SK-N-SH treated with all-trans-retinoic acid at 6 μM for 48 hours (cell line): ENCODE measurements around the gene CAV1.

ENCODE experiments used
- ATAC-seq: fragments of 200-7000 bp; cut with Tn5 transposase; 3 replicates; pipeline ENCODE4 v1.9.1; 2020; ENCODE audit warnings: mild to moderate bottlenecking, moderate library complexity
- ARNTL ChIP-seq: fragments of 450-650 bp; formaldehyde crosslinking; IDR thresholded peaks from 2 replicates; pipeline ENCODE4 v1.5.0; 2020; ENCODE audit warnings: low read depth, mild to moderate bottlenecking, moderate library complexity, borderline replicate concordance
- BACH2 ChIP-seq: fragments of 250-450 bp; sonication (Bioruptor Pico); IDR thresholded peaks from 2 replicates; pipeline ENCODE4 v1.9.0; 2021; ENCODE audit warnings: mild to moderate bottlenecking, borderline replicate concordance
- CREB5 ChIP-seq: fragments of 250-450 bp; sonication (Bioruptor Pico); IDR thresholded peaks from 2 replicates; pipeline ENCODE4 v1.5.1; 2020; ENCODE audit warnings: low read depth, mild to moderate bottlenecking, moderate library complexity
- CSDC2 ChIP-seq: fragments of 250-450 bp; sonication (Bioruptor Pico); IDR thresholded peaks from 2 replicates; pipeline ENCODE4 v1.5.0; 2020; ENCODE audit warnings: mild to moderate bottlenecking, moderate library complexity
- CSRNP3 ChIP-seq: fragments of 250-450 bp; sonication (Bioruptor Pico); IDR thresholded peaks from 2 replicates; pipeline ENCODE4 v1.5.1; 2021; ENCODE audit warnings: mild to moderate bottlenecking, moderate library complexity
- ESRRG ChIP-seq: fragments of 250-450 bp; sonication (Bioruptor Pico); IDR thresholded peaks from 2 replicates; pipeline ENCODE4 v1.6.1; 2021; ENCODE audit warnings: mild to moderate bottlenecking
- GLIS3 ChIP-seq: fragments of 250-450 bp; sonication (Bioruptor Pico); IDR thresholded peaks from 2 replicates; pipeline ENCODE4 v1.5.0; 2020; ENCODE audit warnings: mild to moderate bottlenecking, moderate library complexity
- ISL1 ChIP-seq: fragments of 250-450 bp; sonication (Bioruptor Pico); IDR thresholded peaks from 2 replicates; pipeline ENCODE4 v2.1.2; 2022; ENCODE audit warnings: mild to moderate bottlenecking, moderate library complexity
- PATZ1 ChIP-seq: fragments of 250-450 bp; sonication (Bioruptor Pico); IDR thresholded peaks from 2 replicates; pipeline ENCODE4 v1.8.0; 2020; ENCODE audit warnings: mild to moderate bottlenecking, moderate library complexity, borderline replicate concordance
- POU6F1 ChIP-seq: fragments of 250-450 bp; sonication (Bioruptor Pico); IDR thresholded peaks from 2 replicates; pipeline ENCODE4 v1.8.0; 2021; ENCODE audit warnings: low read depth, mild to moderate bottlenecking, moderate library complexity, borderline replicate concordance
- RARB ChIP-seq: fragments of 250-450 bp; sonication (Bioruptor Pico); IDR thresholded peaks from 2 replicates; pipeline ENCODE4 v1.8.0; 2021; ENCODE audit warnings: mild to moderate bottlenecking, moderate library complexity
- TCF4 ChIP-seq: fragments of 250-450 bp; sonication (Bioruptor Pico); IDR thresholded peaks from 2 replicates; pipeline ENCODE4 v1.8.0; 2021; ENCODE audit warnings: mild to moderate bottlenecking, moderate library complexity, borderline replicate concordance
- TOX ChIP-seq: fragments of 250-450 bp; sonication (Bioruptor Pico); IDR thresholded peaks from 2 replicates; pipeline ENCODE4 v1.8.0; 2021; ENCODE audit warnings: mild to moderate bottlenecking, moderate library complexity, borderline replicate concordance
- TSHZ2 ChIP-seq: fragments of 250-450 bp; sonication (Bioruptor Pico); IDR thresholded peaks from 2 replicates; pipeline ENCODE4 v1.5.0; 2020; ENCODE audit warnings: mild to moderate bottlenecking, moderate library complexity
- ZC3H10 ChIP-seq: fragments of 250-450 bp; sonication (Bioruptor Pico); IDR thresholded peaks from 2 replicates; pipeline ENCODE4 v1.5.1; 2021; ENCODE audit warnings: mild to moderate bottlenecking, moderate library complexity
- ZFP3 ChIP-seq: fragments of 250-450 bp; sonication (Bioruptor Pico); IDR thresholded peaks from 2 replicates; pipeline ENCODE4 v1.5.0; 2020; ENCODE audit warnings: mild to moderate bottlenecking, moderate library complexity
- ZFP30 ChIP-seq: fragments of 450-650 bp; formaldehyde crosslinking; IDR thresholded peaks from 2 replicates; pipeline ENCODE4 v1.5.0; 2022; ENCODE audit warnings: mild to moderate bottlenecking, moderate library complexity
- ZNF565 ChIP-seq: fragments of 450-650 bp; formaldehyde crosslinking; conservative IDR thresholded peaks from 2 replicates; pipeline ENCODE4 v1.5.0; 2020; ENCODE audit warnings: low read depth, mild to moderate bottlenecking, moderate library complexity
- ZNF70 ChIP-seq: fragments of 450-650 bp; formaldehyde crosslinking; IDR thresholded peaks from 2 replicates; pipeline ENCODE4 v1.5.0; 2020; ENCODE audit warnings: mild to moderate bottlenecking, moderate library complexity

Gene CAV1

GRCh38 chr7:116571552-116571951 is 46.7 kb downstream of the CAV1 start (continued):
- TF ChIP-seq PATZ1 (CRISPR knock-in tag): no peak

GRCh38 chr7:116572036-116572435 is 47.2 kb downstream of the CAV1 start:
- ATAC-seq: no peak
- TF ChIP-seq CSRNP3 (CRISPR knock-in tag) (no peak), POU6F1 (CRISPR knock-in tag) (no peak), ZFP30 (no peak), ZFP3 (CRISPR knock-in tag) (no peak), CREB5 (CRISPR knock-in tag) (no peak), ZNF70 (CRISPR knock-in tag) (no peak), TSHZ2 (CRISPR knock-in tag) (no peak), ESRRG (no peak), RARB (CRISPR knock-in tag) (no peak)
- TF ChIP-seq, all 23 proteins: peak for 0

GRCh38 chr7:116573541-116573940 is 48.7 kb downstream of the CAV1 start:
- TF ChIP-seq ZNF565 (CRISPR knock-in tag): no peak
- TF ChIP-seq CSDC2 (CRISPR knock-in tag): no peak
- no peak for TF ChIP-seq TCF4 (CRISPR knock-in tag)
- TF ChIP-seq ZNF70 (CRISPR knock-in tag): no peak
- no peak for TF ChIP-seq GLIS3 (CRISPR knock-in tag)
- TF ChIP-seq BACH2 (CRISPR knock-in tag): no peak
- TF ChIP-seq ISL1: no peak
- TF ChIP-seq TOX (CRISPR knock-in tag): no peak
- ATAC-seq: no peak

GRCh38 chr7:116574025-116574822 is 49.4 kb downstream of the CAV1 start:
- ATAC-seq: 0 out of 3 replicates have a peak, but pooled peaks have one; percentile 3
- TF ChIP-seq TOX (CRISPR knock-in tag): no peak
- no peak for TF ChIP-seq ARNTL
- no peak for TF ChIP-seq ZC3H10
- no peak for TF ChIP-seq ZNF70 (CRISPR knock-in tag)
- no peak for TF ChIP-seq CREB5 (CRISPR knock-in tag)
- no peak for TF ChIP-seq POU6F1 (CRISPR knock-in tag)
- TF ChIP-seq ZFP3 (CRISPR knock-in tag): no peak
- TF ChIP-seq ZFP30: no peak
- no peak for TF ChIP-seq ISL1
- TF ChIP-seq ESRRG: no peak
- TF ChIP-seq CSDC2 (CRISPR knock-in tag): no peak
- no peak for TF ChIP-seq GLIS3 (CRISPR knock-in tag)
- no peak for TF ChIP-seq TCF4 (CRISPR knock-in tag)
